Hepatic stellate cell (primary cell): ENCODE data around the gene SCGN.
A peak's percentile ranks its signal among the peaks of the same experiment; 100 is the strongest.

ENCODE experiments used
- DNase-seq: peaks from one replicate; pipeline ENCODE4 v3.0.0; 2011; ENCODE audit warnings: low spot score

Gene SCGN

DNA sequence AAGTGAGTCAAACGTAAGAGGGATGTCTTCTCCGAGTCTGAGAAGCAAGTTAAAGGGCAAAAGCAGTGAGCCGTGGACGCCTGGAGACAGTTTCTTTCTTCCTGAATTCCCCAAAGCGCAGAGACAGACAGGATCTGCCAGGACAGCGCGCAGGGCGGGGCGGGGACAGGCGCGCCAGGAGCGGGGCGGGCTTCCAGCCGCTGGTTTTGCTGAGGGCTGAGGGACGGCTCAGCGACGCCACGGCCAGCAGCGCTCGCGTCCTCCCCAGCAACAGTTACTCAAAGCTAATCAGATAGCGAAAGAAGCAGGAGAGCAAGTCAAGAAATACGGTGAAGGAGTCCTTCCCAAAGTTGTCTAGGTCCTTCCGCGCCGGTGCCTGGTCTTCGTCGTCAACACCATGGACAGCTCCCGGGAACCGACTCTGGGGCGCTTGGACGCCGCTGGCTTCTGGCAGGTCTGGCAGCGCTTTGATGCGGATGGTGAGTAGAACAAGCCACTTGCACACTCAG lies at the start of gene SCGN:
Gene SCGN (plus strand): TSS at position 209 of the 509 bp plus-strand sequence. CDS start 189 bp downstream, at position 398.
- DNase-seq: peak; percentile 38

GRCh38 chr6:25602674-25602982 lies 49.4 kb upstream of the SCGN start:
- DNase-seq: no peak

GRCh38 chr6:25603251-25603650 lies 48.8 kb upstream of the SCGN start:
- no peak for DNase-seq

GRCh38 chr6:25606151-25606550 lies 45.9 kb upstream of the SCGN start:
- DNase-seq: no peak

- DNase-seq: no peak
These were observed 43.3 kb upstream of the SCGN start for GRCh38 chr6:25608558-25609174.

DNA sequence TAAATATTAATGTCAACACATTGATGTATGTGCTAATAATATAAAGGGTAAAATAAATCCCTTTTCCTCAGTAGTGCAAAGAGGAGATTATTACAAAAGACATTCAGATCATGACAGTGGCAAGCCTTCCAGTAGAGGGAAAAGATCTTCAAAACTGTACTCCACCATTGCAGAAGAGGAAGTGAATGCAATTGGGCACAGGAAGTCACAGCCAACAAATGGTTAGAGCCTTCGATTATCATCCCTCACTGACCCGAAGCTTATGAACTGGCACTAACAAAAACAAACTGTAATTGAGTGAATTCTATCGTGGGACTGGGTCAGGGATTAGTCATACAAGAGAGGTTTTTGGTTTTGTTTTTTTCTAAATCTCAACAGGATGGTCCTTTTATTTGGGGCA lies 39.3 kb upstream of the SCGN start:
- DNase-seq: no peak

GRCh38 chr6:25613415-25613814 lies 38.6 kb upstream of the SCGN start:
- no peak for DNase-seq

DNA sequence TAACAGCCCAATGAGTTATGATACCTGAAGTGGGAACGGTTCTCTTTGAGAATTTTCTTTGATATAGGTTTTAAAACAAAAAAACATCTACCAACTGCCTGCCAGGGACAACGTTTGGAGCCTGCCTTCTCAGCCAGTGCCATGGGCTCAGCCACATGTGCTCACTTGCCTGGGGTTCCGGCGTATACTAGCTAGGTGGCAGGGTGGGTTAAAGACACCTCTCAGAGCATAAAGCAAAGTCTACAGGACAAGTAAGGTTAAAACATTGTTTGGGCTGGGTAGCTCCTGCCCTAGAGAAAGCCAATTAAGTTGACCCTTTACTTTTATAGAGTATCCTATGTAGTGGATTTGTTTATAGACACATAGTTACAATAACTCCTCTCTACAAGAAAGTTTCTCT lies 38.0 kb upstream of the SCGN start:
- DNase-seq: no peak

DNA sequence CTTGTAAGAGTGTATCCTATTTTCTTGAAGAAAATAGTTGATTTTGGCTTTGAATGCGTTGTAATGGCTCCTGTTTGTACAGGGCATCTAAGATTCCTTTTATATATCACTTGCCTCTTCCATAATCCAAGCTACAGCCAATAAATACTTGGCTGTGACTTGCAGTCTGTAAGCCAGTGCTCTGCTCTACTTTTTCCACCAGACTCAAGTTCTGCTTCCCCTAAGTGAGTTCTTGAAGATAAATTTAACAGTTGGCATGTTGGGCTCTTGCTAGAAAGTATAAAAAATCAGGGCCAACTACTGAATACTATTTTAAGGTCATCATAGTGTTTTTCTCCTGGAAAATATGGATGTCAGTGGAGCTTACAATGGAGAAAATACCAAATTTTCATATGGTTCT lies 36.5 kb upstream of the SCGN start:
- DNase-seq: no peak

GRCh38 chr6:25617997-25618396 lies 34.0 kb upstream of the SCGN start:
- DNase-seq: no peak

GRCh38 chr6:25619217-25619616 lies 32.8 kb upstream of the SCGN start:
- DNase-seq: no peak

GRCh38 chr6:25620391-25620790 lies 31.6 kb upstream of the SCGN start:
- DNase-seq: no peak

- no peak for DNase-seq
These were observed 28.9 kb upstream of the SCGN start for GRCh38 chr6:25623065-25623464.

DNA sequence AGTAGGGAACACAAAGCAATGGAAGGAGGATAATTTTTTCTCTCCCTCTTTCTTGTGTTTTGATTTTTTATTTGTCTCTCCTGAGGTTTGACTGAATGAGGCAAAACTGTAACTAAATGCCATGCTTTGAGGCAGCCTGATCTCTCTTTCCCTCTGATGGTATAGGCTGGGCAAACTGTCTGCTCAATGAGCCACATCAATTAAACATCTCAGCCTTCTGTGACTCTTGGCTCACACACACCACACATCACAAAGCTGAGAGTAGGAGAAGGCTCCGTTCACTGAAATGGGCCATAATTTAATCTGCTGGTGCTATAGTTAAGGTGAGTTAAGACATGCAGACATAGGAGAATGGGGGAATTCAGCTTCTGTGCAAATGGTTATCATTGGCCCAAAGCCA lies 28.1 kb upstream of the SCGN start:
- no peak for DNase-seq

GRCh38 chr6:25627001-25627400 lies 25.0 kb upstream of the SCGN start:
- DNase-seq: no peak

DNA sequence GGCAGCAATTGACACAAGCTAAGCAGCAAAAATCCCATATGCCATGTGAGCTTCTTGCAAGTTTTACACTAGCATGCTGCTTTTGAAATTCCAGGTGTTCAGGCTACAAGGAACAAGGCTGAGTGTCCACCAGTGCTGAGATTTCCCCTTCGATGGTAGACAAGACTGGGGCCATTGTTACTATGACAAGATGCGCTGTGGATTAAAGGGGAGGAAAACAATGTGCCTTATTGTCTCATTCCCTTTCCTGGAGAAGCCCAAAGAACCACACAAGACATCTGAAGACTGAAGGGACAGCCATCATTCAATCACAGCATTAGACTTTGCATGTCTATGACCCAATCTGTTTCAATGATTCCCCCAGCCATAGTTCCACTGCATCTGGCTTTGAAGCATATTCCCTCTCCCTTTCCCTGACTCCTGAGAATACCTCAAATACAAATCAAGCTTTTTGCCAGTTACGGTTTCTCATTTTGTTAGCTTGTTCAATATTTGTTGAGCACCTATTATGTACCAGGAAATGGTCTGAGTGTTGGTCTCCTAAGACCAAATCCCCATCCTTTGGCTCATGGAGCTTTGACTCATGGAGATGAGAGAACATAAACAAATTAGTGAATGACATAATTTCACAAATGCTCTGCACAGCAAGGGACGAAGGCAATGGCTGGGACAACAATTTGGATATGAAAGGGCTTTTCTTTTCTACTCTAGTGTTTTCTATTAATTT lies 23.4 kb upstream of the SCGN start:
- DNase-seq: no peak

DNA sequence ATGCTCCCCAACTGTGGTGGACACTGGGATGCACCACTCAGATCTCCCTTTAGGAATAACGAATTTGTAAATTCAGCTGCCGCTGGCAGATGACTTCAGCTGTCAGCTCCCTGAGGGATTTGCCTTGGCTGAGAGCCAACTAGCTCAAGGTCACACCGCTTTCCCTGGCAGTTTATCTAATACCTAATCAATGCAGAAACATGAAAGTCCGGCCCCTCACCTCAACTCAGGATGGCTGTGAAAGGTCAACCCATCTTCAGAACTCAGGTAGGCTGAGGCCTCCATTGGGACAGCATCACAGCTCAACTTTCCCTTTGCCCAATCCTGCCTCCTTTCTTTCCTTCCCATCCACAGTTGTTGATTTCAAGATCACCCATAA lies 22.8 kb upstream of the SCGN start:
- DNase-seq: no peak

DNA sequence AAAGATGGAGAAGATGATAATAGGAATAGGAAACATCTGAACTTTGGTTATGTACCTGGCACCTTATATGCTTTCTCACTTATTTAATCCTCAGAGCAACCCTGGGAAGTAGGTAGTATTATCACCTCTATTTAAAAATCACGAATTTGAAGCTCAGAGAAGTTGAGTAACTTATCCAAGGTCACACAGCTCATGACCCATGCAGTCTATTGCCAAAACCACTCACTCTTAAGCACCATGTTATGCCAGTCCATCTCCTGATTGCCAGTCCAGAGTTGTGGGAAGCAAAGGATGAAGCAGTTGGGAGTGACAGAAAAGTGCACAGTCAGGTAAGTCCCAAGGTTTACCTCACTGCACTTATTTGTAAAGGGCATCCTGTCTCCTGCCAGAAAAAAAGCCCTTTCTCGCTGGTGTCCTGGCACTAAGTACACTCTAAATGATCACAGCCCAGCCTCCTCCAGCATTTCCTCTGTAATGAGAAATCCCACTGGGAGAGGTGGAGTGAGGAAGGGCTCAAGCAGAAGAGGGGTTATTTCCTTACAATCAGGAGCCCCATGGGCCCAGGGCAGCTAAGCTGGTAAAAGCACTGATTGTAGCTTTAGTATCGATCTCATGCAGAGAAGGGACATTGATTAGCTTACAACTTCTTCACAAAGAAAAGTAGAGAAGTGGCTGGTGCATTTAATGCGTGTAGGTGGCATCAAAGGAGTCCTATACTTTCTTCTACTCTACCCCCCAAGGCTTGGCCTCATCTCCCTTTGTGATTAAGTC lies 21.3 kb upstream of the SCGN start:
- no peak for DNase-seq

GRCh38 chr6:25635886-25636317 lies 16.1 kb upstream of the SCGN start:
- no peak for DNase-seq

GRCh38 chr6:25637211-25637610 lies 14.8 kb upstream of the SCGN start:
- DNase-seq: no peak

- no peak for DNase-seq
These were observed 14.0 kb upstream of the SCGN start for GRCh38 chr6:25637960-25638434.

- DNase-seq: no peak
These were observed 12.4 kb upstream of the SCGN start for GRCh38 chr6:25639653-25640052.

DNA sequence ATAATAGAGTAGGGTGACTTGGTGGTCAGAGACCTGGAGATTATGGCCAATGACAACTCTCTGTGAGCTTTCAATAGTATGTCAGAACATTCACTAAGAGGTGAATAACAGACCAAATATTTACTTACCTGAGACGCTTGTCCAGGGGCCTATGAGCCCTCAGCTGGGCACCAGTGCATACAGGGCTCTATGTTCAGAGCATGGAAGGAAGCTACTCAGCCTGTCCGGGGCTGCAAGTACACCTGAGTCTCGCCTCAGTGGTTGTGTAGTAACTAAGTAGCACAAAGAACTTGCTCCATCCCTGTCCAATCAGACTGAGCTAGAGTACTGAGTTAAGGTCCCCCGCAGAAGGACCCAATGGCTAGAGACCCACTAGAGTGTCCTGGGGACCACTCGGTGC lies 11.6 kb upstream of the SCGN start:
- DNase-seq: no peak
